Skeletal muscle tissue (tissue), 4 donors: ENCODE data around the gene HLA-F. TPM values are rescaled to one million over a fixed set of nuclear protein-coding genes. Genes with fewer than 3 reads are reported as not detected.

ENCODE experiments used
- H3K27ac ChIP-seq: one replicate; pipeline ENCODE4 v1.7.0; 2013; ENCODE audit warnings: mild to moderate bottlenecking, low read depth, low read length, inconsistent platforms
- H3K27me3 ChIP-seq, 3 donors: one replicate each; pipeline ENCODE4 v1.7.0; 2013; ENCODE audit warnings: low read length in 3 of 3; ENCODE audit not compliant: control insufficient read depth in 3 of 3, insufficient read depth in 3 of 3
- H3K36me3 ChIP-seq, 3 donors: one replicate each; pipeline ENCODE4 v1.7.0; 2013; ENCODE audit warnings: low read length in 3 of 3; ENCODE audit not compliant: control insufficient read depth in 3 of 3, insufficient read depth in 3 of 3
- H3K4me1 ChIP-seq, 3 donors: one replicate each; pipeline ENCODE4 v1.7.0; 2013; ENCODE audit warnings: low read length in 3 of 3, mild to moderate bottlenecking in 3 of 3; ENCODE audit not compliant: control insufficient read depth in 3 of 3, insufficient read depth in 3 of 3
- H3K4me3 ChIP-seq, 3 donors: one replicate each; pipeline ENCODE4 v1.7.0; 2013; ENCODE audit warnings: low read length in 3 of 3
- H3K9ac ChIP-seq, 3 donors: one replicate each; pipeline ENCODE4 v1.7.0; 2013; ENCODE audit warnings: low read length in 3 of 3, mild to moderate bottlenecking in 3 of 3, moderate library complexity in 2 of 3, low read depth in 1 of 3
- H3K9me3 ChIP-seq, 3 donors: one replicate each; pipeline ENCODE4 v1.7.0; 2013; ENCODE audit warnings: low read length in 3 of 3; ENCODE audit not compliant: control insufficient read depth in 3 of 3
- total RNA-seq: library from RNA; depleted of rRNA; stranded (reverse); fragments of >200 nt; gene quantifications from one replicate; pipeline ENCODE4 v1.2.3, GENCODE V29; 2014
- donor health status: Osteomylitis.

The HLA-F gene
- total RNA-seq, 1 donor from 2014 or later, result 12.0 TPM

DNA sequence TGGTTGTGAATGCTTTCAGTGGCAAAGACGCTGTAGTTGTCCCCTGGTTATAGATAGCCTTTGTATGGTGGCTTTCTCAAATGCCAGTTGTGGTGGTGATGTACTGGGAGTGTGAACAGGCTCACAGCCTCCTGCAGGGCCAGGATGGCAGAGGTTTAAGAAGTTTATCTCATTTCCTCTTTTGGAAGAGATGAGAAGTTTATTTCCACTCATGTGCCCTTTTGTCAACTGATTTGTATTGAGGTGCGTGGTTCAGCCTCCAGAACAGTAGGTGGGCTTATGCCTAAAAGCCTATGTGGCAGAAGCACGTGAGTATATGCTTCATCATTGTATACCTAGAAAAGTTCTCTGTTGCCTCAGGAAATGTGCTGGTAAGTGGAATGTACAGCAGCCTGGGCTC is 28.6 kb upstream of the HLA-F start:
- Histone ChIP-seq H3K27me3 (peaks cover 0 to 3% (median 2%) of the 10 kb centered on the region in 3 donors), H3K9me3 (no peaks in the 10 kb centered on the region), H3K4me3 (no peak overlapping the region), H3K36me3 (no peaks in the 10 kb centered on the region), H3K9ac (no peak overlapping the region), H3K4me1 (no peaks in the 10 kb centered on the region), H3K27ac (no peak overlapping the region)

- no peak overlapping the region for H3K4me3 ChIP-seq
- H3K9ac ChIP-seq, result no peak overlapping the region
- H3K9me3 ChIP-seq, result no peaks in the 10 kb centered on the region
- H3K4me1 ChIP-seq, result no peaks in the 10 kb centered on the region
- H3K27me3 ChIP-seq, result peaks cover 0 to 3% (median 2%) of the 10 kb centered on the region in 3 donors
- no peaks in the 10 kb centered on the region for H3K36me3 ChIP-seq
- H3K27ac ChIP-seq, result no peak overlapping the region
Observed at GRCh38 chr6:29696147-29697125, 26.8 kb upstream of the HLA-F start.

- H3K4me1 ChIP-seq, result peaks cover 0 to 4% (median 0%) of the 10 kb centered on the region in 3 donors
- no peak overlapping the region for H3K27ac ChIP-seq
- no peak overlapping the region for H3K9ac ChIP-seq
- H3K27me3 ChIP-seq, result peaks cover 0 to 17% (median 16%) of the 10 kb centered on the region in 3 donors
- no peak overlapping the region for H3K4me3 ChIP-seq
- H3K9me3 ChIP-seq, result no peaks in the 10 kb centered on the region
- H3K36me3 ChIP-seq, result no peaks in the 10 kb centered on the region
Observed at GRCh38 chr6:29702519-29703103, 20.6 kb upstream of the HLA-F start.

DNA sequence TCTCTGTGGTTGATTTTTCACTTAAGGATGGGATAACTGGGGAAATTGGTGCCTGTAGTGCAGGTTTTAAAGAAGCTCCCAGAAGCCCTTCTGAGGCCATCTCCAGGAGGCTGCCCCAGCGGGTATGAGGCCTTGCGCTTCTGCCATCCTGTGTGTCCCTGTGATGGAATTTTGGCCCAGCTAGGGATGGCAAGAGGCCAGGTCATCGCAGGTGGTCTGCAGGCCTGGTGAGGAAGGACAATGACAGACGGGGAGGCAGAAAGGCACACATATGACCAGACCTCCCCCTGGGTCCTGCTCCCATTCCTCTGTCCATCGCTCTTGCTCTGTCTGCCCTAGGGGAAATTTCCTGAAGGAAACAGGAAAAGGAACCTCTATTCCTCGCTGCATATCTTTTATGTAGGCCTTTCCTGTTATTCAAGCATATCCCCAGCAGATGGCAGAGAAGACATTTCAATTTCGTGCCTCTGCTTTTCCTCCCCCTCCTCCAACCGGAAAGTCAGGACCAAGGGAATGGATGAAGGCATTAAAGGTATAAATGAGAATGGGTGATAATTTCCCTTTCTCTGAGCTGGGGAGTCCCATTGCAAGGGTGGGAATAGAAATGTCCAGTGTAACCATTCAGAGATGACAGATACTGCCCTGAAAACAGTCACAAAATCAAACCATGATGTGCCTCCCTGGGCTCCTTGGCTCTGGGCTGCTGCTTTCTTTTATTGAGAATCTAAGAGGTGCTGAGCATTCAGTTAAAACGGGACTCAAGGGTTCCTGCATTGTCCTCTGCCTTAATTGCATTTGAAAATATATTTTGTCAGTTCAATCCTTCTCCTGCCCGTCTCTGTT is 17.6 kb upstream of the HLA-F start:
- Histone ChIP-seq H3K27ac (no peak overlapping the region), H3K27me3 (peaks cover 0 to 28% (median 26%) of the 10 kb centered on the region in 3 donors), H3K9ac (peak overlapping the region in 1 of 3 donors; percentile 4), H3K36me3 (no peaks in the 10 kb centered on the region), H3K9me3 (no peaks in the 10 kb centered on the region), H3K4me3 (no peak overlapping the region), H3K4me1 (peaks cover 0 to 4% (median 0%) of the 10 kb centered on the region in 3 donors)

- no peak overlapping the region for H3K27ac ChIP-seq
- peaks cover 0 to 19% (median 17%) of the 10 kb centered on the region in 3 donors for H3K27me3 ChIP-seq
Observed at GRCh38 chr6:29708432-29709179, 14.6 kb upstream of the HLA-F start.

GRCh38 chr6:29709188-29709587 is 14.0 kb upstream of the HLA-F start:
- no peak overlapping the region for H3K9ac ChIP-seq
- H3K27me3 ChIP-seq, result peaks cover 0 to 17% (median 15%) of the 10 kb centered on the region in 3 donors
- H3K9me3 ChIP-seq, result no peaks in the 10 kb centered on the region
- no peaks in the 10 kb centered on the region for H3K36me3 ChIP-seq
- no peak overlapping the region for H3K27ac ChIP-seq
- no peaks in the 10 kb centered on the region for H3K4me1 ChIP-seq
- H3K4me3 ChIP-seq, result no peak overlapping the region

More at GRCh38 chr6:29708432-29709179, 14.6 kb upstream of the HLA-F start:
- Histone ChIP-seq H3K9me3 (no peaks in the 10 kb centered on the region), H3K4me1 (no peaks in the 10 kb centered on the region), H3K9ac (no peak overlapping the region), H3K36me3 (no peaks in the 10 kb centered on the region), H3K4me3 (no peak overlapping the region)

DNA sequence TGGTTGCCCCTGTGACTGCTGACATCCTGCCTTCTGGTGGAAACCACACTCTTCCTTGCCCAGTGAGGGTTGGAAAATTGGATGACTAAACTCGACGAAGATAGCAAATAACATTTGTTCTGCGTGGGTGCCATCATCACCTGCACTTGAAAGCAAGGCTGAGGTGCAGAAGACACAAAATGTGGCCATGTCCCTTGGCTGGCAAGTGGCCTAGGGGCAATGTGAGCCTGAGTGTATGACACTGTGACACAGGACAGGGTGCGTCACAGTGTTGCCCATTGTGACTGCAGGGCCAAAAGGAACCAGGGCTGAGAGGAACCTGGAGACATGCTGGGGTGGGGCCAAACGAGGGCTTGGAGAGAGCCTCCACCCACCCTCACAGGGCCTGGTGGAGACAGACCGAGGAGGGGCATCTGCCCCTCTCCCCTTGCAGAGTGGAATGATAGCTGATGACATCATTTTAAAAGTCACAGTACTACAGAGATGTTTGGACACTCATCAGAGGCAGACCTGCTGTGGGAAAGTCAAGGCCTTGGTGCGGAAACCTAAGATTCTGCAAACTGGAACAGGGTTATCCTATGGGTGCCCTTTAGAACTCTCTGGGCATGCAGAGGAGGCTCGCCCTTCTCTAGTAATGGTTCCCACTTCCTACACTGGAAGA is 12.8 kb upstream of the HLA-F start:
- H3K4me1 ChIP-seq, result no peaks in the 10 kb centered on the region
- H3K9me3 ChIP-seq, result no peaks in the 10 kb centered on the region
- peaks cover 0 to 17% (median 15%) of the 10 kb centered on the region in 3 donors for H3K27me3 ChIP-seq
- H3K36me3 ChIP-seq, result no peaks in the 10 kb centered on the region
- no peak overlapping the region for H3K27ac ChIP-seq
- H3K4me3 ChIP-seq, result no peak overlapping the region
- H3K9ac ChIP-seq, result no peak overlapping the region

DNA sequence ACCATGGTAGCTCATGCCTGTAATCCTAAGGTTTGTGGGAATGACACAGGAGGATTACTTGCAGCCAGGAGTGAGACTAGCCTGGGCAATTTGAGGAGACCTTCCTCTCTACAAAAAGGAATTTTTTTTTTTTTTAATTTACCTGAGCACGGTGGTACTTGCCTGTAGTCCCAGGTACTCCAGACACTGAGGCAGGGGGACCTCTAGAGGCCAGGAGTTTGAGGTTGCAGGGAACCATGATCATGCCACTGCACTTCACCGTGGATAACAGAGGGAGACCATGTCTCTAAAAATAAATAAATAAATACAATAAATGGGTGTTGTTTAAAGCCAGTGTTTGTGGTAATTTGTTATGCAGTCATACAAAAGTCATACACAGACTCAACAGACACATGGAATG is 2.4 kb upstream of the HLA-F start:
- H3K9me3 ChIP-seq, result no peaks in the 10 kb centered on the region
- peaks cover 11 to 24% (median 14%) of the 10 kb centered on the region in 3 donors for H3K4me1 ChIP-seq
- H3K9ac ChIP-seq, result no peak overlapping the region
- peaks cover 0 to 6% (median 3%) of the 10 kb centered on the region in 3 donors for H3K36me3 ChIP-seq
- H3K27me3 ChIP-seq, result peaks cover 0 to 3% (median 0%) of the 10 kb centered on the region in 3 donors
- no peak overlapping the region for H3K4me3 ChIP-seq
- no peak overlapping the region for H3K27ac ChIP-seq
